Liver (tissue), 3 donors: Measurements from ENCODE around the gene ALKBH5.

Experiments used
- TF ChIP-seq, protein P1 (sequence below): fragments of 150-350 bp; IDR thresholded peaks from 2 replicates; pipeline ENCODE4 v1.5.1; 2017; ENCODE audit warnings: improper control_type of control experiment, low read depth, low read length; ENCODE audit not compliant: missing input control
- TF ChIP-seq, protein P2 (sequence below): IDR thresholded peaks from 2 replicates; pipeline ENCODE4 v1.6.1; 2016; ENCODE audit warnings: antibody characterized with exemption
- donor health status: healthy.
- donor health status: healthy.

DNA sequence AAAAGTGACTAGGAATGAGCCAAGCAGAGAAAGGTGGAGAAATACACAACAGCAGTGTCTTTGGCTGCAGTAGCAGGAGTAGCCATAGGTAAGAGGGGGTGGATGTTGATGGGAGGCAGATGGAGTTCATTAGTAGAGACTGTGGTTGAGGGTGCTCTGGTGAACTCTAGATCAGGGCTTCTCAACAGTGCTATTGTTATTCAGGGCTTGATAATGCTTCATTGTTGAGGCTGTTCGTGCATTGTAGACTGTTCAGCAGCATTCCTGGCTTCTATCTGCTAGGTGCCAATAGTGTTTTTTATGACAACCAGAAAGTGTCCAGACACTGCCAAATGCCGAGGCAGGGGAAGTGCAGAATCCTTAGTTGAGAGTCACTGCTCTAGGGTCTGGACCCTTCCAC lies 3.6 kb downstream of the ALKBH5 start:
- TF ChIP-seq, protein P1, sequence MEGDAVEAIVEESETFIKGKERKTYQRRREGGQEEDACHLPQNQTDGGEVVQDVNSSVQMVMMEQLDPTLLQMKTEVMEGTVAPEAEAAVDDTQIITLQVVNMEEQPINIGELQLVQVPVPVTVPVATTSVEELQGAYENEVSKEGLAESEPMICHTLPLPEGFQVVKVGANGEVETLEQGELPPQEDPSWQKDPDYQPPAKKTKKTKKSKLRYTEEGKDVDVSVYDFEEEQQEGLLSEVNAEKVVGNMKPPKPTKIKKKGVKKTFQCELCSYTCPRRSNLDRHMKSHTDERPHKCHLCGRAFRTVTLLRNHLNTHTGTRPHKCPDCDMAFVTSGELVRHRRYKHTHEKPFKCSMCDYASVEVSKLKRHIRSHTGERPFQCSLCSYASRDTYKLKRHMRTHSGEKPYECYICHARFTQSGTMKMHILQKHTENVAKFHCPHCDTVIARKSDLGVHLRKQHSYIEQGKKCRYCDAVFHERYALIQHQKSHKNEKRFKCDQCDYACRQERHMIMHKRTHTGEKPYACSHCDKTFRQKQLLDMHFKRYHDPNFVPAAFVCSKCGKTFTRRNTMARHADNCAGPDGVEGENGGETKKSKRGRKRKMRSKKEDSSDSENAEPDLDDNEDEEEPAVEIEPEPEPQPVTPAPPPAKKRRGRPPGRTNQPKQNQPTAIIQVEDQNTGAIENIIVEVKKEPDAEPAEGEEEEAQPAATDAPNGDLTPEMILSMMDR = no peak
- TF ChIP-seq, protein P2, sequence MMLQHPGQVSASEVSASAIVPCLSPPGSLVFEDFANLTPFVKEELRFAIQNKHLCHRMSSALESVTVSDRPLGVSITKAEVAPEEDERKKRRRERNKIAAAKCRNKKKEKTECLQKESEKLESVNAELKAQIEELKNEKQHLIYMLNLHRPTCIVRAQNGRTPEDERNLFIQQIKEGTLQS = no peak
